ENCODE measurements around the gene GPRC5D.

- TF ChIP-seq POLR2A (IDR thresholded peaks at IDR 0.05) (no peak), CTCF (IDR thresholded peaks at IDR 0.05) (no peak), POLR2AphosphoS5 (IDR thresholded peaks at IDR 0.05) (no peak), EP300 (IDR thresholded peaks at IDR 0.05; ENCODE audit: low read depth) (no peak)
These were observed 13.9 kb upstream of the GPRC5D start for GRCh38 chr12:12965836-12966235.
